ENCODE data around the gene KAT5. TPM values are rescaled to one million over a fixed set of nuclear protein-coding genes. Genes with fewer than 3 reads are reported as not detected.

The KAT5 gene
- total RNA-seq, 1 donor from 2014 or later, result 77.5 TPM

DNA sequence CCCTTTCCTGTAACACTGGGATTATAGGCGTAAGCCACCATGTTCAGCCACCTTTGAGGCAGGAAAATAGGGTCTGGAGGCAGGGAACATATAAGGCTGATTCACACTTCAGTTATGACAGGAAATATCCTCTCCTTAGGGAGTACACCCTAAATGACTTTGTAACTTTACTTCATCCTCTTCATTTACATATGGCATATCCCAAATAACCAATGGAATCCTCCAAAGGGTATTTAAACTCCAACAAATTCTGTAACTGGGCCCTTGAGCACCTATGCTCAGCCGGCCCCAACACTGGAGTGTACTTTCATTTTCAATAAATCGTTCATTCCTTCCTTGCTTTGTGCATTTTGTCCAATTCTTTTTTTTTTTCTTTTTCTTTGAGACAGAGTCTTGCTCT lies 1.6 kb upstream of the KAT5 start:
- no peak for ATAC-seq
- Histone ChIP-seq H3K4me1 (peaks cover 14% of the 10 kb centered on the region), H3K27ac (no peak overlapping the region), H3K4me3 (no peak overlapping the region), H3K27me3 (no peaks in the 10 kb centered on the region), H3K36me3 (peaks cover 27% of the 10 kb centered on the region), H3K9me3 (no peaks in the 10 kb centered on the region)
- intact Hi-C loops (cut with DNase I), result loop anchor here (10.0 kb wide), 1 partner anchor 104 kb away; no protein-coding TSS in a partner anchor
- DNase-seq, result no peak
- TF ChIP-seq CTCF (IDR thresholded peaks at IDR 0.05), result no peak

GRCh38 chr11:65712633-65713076 lies 603 bp downstream of the KAT5 start:
- Histone ChIP-seq H3K4me3 (peak overlapping the region; percentile 65), H3K9me3 (no peaks in the 10 kb centered on the region), H3K27me3 (no peaks in the 10 kb centered on the region), H3K27ac (peak overlapping the region; percentile 98), H3K4me1 (peaks cover 10% of the 10 kb centered on the region), H3K36me3 (peaks cover 50% of the 10 kb centered on the region)
- no peak for DNase-seq
- intact Hi-C loops (cut with DNase I), result loop anchor here (10.0 kb wide), 1 partner anchor 102 kb away; no protein-coding TSS in a partner anchor
- no peak for TF ChIP-seq CTCF (IDR thresholded peaks at IDR 0.05)
- no peak for ATAC-seq

- Histone ChIP-seq H3K36me3 (peaks cover 57% of the 10 kb centered on the region), H3K4me3 (peak overlapping the region; percentile 65)
- DNase-seq, result no peak
These were observed 1.3 kb downstream of the KAT5 start for GRCh38 chr11:65713212-65713969.

DNA sequence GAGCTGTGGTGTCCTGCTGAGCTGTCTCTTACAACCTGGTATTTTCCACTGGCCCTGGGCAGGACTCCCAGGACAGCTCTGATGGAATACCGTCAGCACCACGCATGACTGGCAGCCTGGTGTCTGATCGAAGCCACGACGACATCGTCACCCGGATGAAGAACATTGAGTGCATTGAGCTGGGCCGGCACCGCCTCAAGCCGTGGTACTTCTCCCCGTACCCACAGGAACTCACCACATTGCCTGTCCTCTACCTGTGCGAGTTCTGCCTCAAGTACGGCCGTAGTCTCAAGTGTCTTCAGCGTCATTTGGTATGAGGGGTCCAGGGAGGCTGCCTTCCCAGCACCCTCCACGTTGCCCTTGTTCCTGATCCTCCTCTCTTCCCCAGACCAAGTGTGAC lies 2.4 kb downstream of the KAT5 start:
- Histone ChIP-seq H3K4me3 (no peak overlapping the region), H3K27ac (no peak overlapping the region), H3K27me3 (no peaks in the 10 kb centered on the region), H3K36me3 (peaks cover 67% of the 10 kb centered on the region), H3K9me3 (no peaks in the 10 kb centered on the region), H3K4me1 (peaks cover 23% of the 10 kb centered on the region)
- intact Hi-C loops (cut with DNase I), result loop anchor here (10.0 kb wide), 1 partner anchor 100 kb away; no protein-coding TSS in a partner anchor
- no peak for TF ChIP-seq CTCF (IDR thresholded peaks at IDR 0.05)
- no peak for ATAC-seq
- DNase-seq, result no peak

More at GRCh38 chr11:65713212-65713969, 1.3 kb downstream of the KAT5 start:
- Histone ChIP-seq H3K9me3 (no peaks in the 10 kb centered on the region), H3K4me1 (peaks cover 13% of the 10 kb centered on the region), H3K27ac (peak overlapping the region; percentile 98), H3K27me3 (no peaks in the 10 kb centered on the region)
- no peak for ATAC-seq
- intact Hi-C loops (cut with DNase I), result loop anchor here (10.0 kb wide), 1 partner anchor 101 kb away; no protein-coding TSS in a partner anchor
- no peak for TF ChIP-seq CTCF (IDR thresholded peaks at IDR 0.05)

GRCh38 chr11:65716302-65716701 lies 4.2 kb downstream of the KAT5 start:
- no peak for TF ChIP-seq CTCF (IDR thresholded peaks at IDR 0.05)
- peaks cover 29% of the 10 kb centered on the region for H3K4me1 ChIP-seq
- intact Hi-C loops (cut with DNase I), result loop anchor here (10.0 kb wide), 1 partner anchor 98 kb away; no protein-coding TSS in a partner anchor
- H3K36me3 ChIP-seq, result peaks cover 69% of the 10 kb centered on the region
- H3K9me3 ChIP-seq, result no peaks in the 10 kb centered on the region
- ATAC-seq, result no peak
- no peak for DNase-seq
- no peak overlapping the region for H3K27ac ChIP-seq
- H3K4me3 ChIP-seq, result no peak overlapping the region
- no peaks in the 10 kb centered on the region for H3K27me3 ChIP-seq

All from upper lobe of right lung (tissue), 1 donor.